Activated CD8-positive, alpha-beta T cell treated with anti-CD3 and anti-CD28 coated beads for 36 hours (primary cell): ENCODE measurements around the gene MEGF11. TPM values are rescaled to one million over a fixed set of nuclear protein-coding genes. Genes with fewer than 3 reads are reported as not detected.

Experiments used
- ATAC-seq: fragments of 200-7000 bp; cut with Tn5 transposase; one replicate; pipeline ENCODE4 v1.10.0; 2021; ENCODE audit warnings: mild to moderate bottlenecking, moderate library complexity
- CTCF ChIA-PET: fragments of 350-600 bp; sonication (Branson Sonifier 250); formaldehyde crosslinking; loops from one replicate; lab custom pipeline; 2021; ENCODE audit warnings: antibody characterized with exemption; lab: Charles Lee
- POLR2A ChIA-PET: fragments of 350-600 bp; sonication (Branson Sonifier 250); formaldehyde crosslinking; loops from one replicate; lab custom pipeline; 2021; ENCODE audit warnings: antibody characterized with exemption; lab: Charles Lee
- DNase-seq: peaks from one replicate; pipeline ENCODE4 v3.0.0-alpha.2; 2020
- H3K27ac Mint-ChIP-seq: one replicate; pipeline ENCODE4 v1.8.0; 2021; ENCODE audit warnings: mild to moderate bottlenecking, mixed read lengths
- H3K27me3 Mint-ChIP-seq: one replicate; pipeline ENCODE4 v1.8.0; 2021; ENCODE audit warnings: mixed read lengths
- H3K36me3 Mint-ChIP-seq: one replicate; pipeline ENCODE4 v1.8.0; 2021; ENCODE audit warnings: low read depth, mixed read lengths
- H3K4me1 Mint-ChIP-seq: one replicate; pipeline ENCODE4 v1.8.0; 2021; ENCODE audit warnings: low read depth, mixed read lengths
- H3K4me3 Mint-ChIP-seq: one replicate; pipeline ENCODE4 v1.8.0; 2021; ENCODE audit warnings: mild to moderate bottlenecking, moderate library complexity, mixed read lengths
- H3K9me3 Mint-ChIP-seq: one replicate; pipeline ENCODE4 v1.8.0; 2021; ENCODE audit warnings: mixed read lengths
- CTCF ChIP-seq: fragments of 200-600 bp; IDR thresholded peaks from one replicate; pipeline ENCODE4 v1.8.0; 2022; ENCODE audit warnings: antibody characterized with exemption, mild to moderate bottlenecking
- intact Hi-C: fragments of 100-400 bp; cut with micrococcal nuclease; formaldehyde crosslinking; loops from one replicate; pipeline ENCODE4 v1.10.0; 2022
- total RNA-seq, 2 experiments: library from RNA; stranded (reverse); gene quantifications; one replicate each; pipeline ENCODE4 v1.2.3, GENCODE V29; 2021

The MEGF11 gene
- total RNA-seq, 2 experiments from 2014 or later = not detected

DNA sequence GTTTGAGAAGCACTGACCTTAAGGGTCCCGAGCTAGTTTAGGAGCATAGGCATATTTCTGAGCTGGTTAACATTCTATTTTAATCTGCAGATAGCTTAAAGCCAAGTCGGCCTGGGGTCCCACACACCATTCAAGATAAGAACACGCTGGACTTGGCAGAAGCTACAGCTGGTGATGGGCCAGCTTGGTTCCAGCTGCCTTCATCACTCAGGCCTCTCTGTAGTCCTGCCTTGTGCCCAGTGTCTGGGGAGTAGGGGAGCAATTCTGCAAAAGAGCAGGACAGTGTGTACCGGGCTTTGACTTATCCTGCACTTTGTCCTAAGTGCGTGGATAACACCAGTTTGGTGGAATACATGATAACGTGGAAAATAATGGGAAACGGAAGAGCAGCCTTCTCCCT lies 164.5 kb downstream of the MEGF11 start:
- CTCF ChIA-PET = no interaction called here
- no peak for ATAC-seq
- TF ChIP-seq CTCF = no peak

DNA sequence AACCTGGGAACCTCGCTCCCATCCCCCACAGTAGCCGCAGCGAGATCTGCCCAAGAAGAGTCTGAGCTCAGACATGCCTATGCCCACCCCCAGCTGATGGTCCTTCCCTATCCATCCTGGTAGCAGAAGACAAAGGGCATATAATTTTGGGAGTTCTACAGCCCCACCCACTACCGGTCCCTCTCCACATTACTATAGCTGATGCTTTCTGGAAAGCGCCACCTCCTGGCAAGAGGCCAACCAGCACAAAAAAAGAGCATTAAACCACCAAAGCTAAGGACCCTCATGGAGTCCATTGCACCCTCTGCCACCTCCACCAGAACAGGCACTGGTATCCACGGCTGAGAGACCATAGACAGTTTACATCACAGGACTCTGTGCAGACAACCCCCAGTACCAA lies 168.4 kb downstream of the MEGF11 start:
- ATAC-seq = no peak
- no peak overlapping the region for H3K4me3 Mint-ChIP-seq
- peaks cover 4% of the 10 kb centered on the region for H3K27me3 Mint-ChIP-seq
- peaks cover 7% of the 10 kb centered on the region for H3K9me3 Mint-ChIP-seq
- H3K27ac Mint-ChIP-seq = no peak overlapping the region
- ChIA-PET CTCF (interaction anchor here (0.7 to 1.4 kb wide), 3 partner anchors 9 to 222 kb away, joined by 3 read pairs; no protein-coding TSS in a partner anchor), POLR2A (no interaction called here)
- no peaks in the 10 kb centered on the region for H3K4me1 Mint-ChIP-seq
- peak; percentile 51 for DNase-seq
- TF ChIP-seq CTCF = no peak
- no peaks in the 10 kb centered on the region for H3K36me3 Mint-ChIP-seq
- intact Hi-C loops = no loop called here

More for the DNA sequence above, 164.5 kb downstream of the MEGF11 start:
- Mint-ChIP-seq H3K27me3 (peaks cover 3% of the 10 kb centered on the region), H3K4me3 (no peak overlapping the region), H3K27ac (no peak overlapping the region), H3K36me3 (no peaks in the 10 kb centered on the region), H3K9me3 (peaks cover 6% of the 10 kb centered on the region), H3K4me1 (no peaks in the 10 kb centered on the region)
- POLR2A ChIA-PET = no interaction called here
- no peak for DNase-seq
- intact Hi-C loops = no loop called here

GRCh38 chr15:66084704-66085103 lies 168.8 kb downstream of the MEGF11 start:
- H3K4me3 Mint-ChIP-seq = no peak overlapping the region
- peaks cover 7% of the 10 kb centered on the region for H3K9me3 Mint-ChIP-seq
- intact Hi-C loops = no loop called here
- peaks cover 4% of the 10 kb centered on the region for H3K27me3 Mint-ChIP-seq
- no peak overlapping the region for H3K27ac Mint-ChIP-seq
- POLR2A ChIA-PET = no interaction called here
- DNase-seq (no peak), ATAC-seq (no peak)
- H3K36me3 Mint-ChIP-seq = no peaks in the 10 kb centered on the region
- CTCF ChIA-PET = interaction anchor here (0.7 to 0.9 kb wide), 2 partner anchors 10 to 222 kb away, joined by 3 read pairs; no protein-coding TSS in a partner anchor
- TF ChIP-seq CTCF = no peak
- no peaks in the 10 kb centered on the region for H3K4me1 Mint-ChIP-seq

- Mint-ChIP-seq H3K27ac (no peak overlapping the region), H3K4me3 (no peak overlapping the region), H3K36me3 (no peaks in the 10 kb centered on the region), H3K27me3 (peaks cover 14% of the 10 kb centered on the region), H3K9me3 (peaks cover 7% of the 10 kb centered on the region), H3K4me1 (no peaks in the 10 kb centered on the region)
- DNase-seq (no peak), ATAC-seq (no peak)
- POLR2A ChIA-PET = no interaction called here
- intact Hi-C loops = no loop called here
- TF ChIP-seq CTCF = no peak
- CTCF ChIA-PET = no interaction called here
Observed at GRCh38 chr15:66080717-66081398, 172.7 kb downstream of the MEGF11 start.

DNA sequence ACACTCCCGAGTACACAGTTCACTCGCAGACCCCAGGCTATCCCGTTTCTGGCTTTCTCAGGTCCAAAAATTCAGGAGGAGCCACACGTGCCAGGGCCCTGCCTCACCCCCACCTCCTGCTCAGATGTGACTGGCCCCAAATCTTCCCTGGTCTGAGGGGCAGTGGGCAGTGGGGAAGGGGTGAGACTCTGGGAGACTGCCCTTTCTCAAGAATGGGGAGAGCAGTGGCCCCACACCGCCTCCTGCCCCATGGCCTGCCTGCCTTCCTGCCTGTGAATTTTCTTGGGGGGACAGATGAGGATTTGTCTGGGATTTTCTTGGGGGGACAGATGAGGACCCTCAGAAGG lies 174.6 kb downstream of the MEGF11 start:
- peaks cover 10% of the 10 kb centered on the region for H3K27me3 Mint-ChIP-seq
- no peak for DNase-seq
- H3K36me3 Mint-ChIP-seq = no peaks in the 10 kb centered on the region
- POLR2A ChIA-PET = no interaction called here
- no peak for TF ChIP-seq CTCF
- intact Hi-C loops = no loop called here
- CTCF ChIA-PET = no interaction called here
- H3K4me1 Mint-ChIP-seq = no peaks in the 10 kb centered on the region
- ATAC-seq = no peak
- no peak overlapping the region for H3K27ac Mint-ChIP-seq
- no peak overlapping the region for H3K4me3 Mint-ChIP-seq
- H3K9me3 Mint-ChIP-seq = no peaks in the 10 kb centered on the region
